ENCODE data around the gene EXOC4. TPM values are rescaled to one million over a fixed set of nuclear protein-coding genes. Genes with fewer than 3 reads are reported as not detected.

EXOC4 gene
- total RNA-seq, 4 donors from 2014 or later = 52.4 to 82.2 (median 67.0) TPM

DNA sequence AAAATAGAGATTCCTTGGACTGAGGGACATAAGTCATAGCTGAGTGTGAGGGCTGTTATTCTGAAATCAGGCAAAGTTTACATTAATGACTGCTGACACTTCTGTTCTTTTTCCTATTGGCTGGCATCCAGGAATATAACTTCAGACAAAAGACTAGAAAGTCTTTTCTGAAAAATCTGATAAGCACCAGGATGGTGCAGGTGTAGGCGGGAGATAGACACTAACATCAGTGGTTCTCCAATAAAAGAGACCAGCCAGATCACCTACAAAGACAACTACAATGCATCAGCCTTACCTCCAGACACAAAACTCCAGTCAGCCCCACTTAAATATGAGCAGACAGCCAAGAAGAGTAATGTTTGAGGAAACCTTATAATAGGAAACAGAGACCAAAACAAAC lies 705.9 kb downstream of the EXOC4 start:
- intact Hi-C loops (cut with DNase I; ENCODE audit: low total_unique reads) = no loop called here
- TF ChIP-seq CTCF (IDR thresholded peaks at IDR 0.05) (no peak), POLR2A (IDR thresholded peaks at IDR 0.05) (no peak)
- no peak overlapping the region for H3K4me3 ChIP-seq (ENCODE audit: low read depth, poor library complexity, severe bottlenecking)
- WGBS, 2 donors = 76 to 85% methylated on average over 1 of the region's 1 CpG
- DNase-seq (ENCODE audit: low spot score in 2 of 2) = no peak

GRCh38 chr7:133959505-133959904 lies 706.6 kb downstream of the EXOC4 start:
- H3K4me3 ChIP-seq (ENCODE audit: low read depth, poor library complexity, severe bottlenecking) = no peak overlapping the region

GRCh38 chr7:133961724-133962123 lies 708.8 kb downstream of the EXOC4 start:
- TF ChIP-seq POLR2A (IDR thresholded peaks at IDR 0.05) (no peak), CTCF (IDR thresholded peaks at IDR 0.05) (no peak)
- intact Hi-C loops (cut with DNase I; ENCODE audit: low total_unique reads) = no loop called here
- WGBS, 2 donors = 92 to 96% methylated on average over 3 of the region's 3 CpGs
- DNase-seq (ENCODE audit: low spot score in 2 of 2) = no peak
- H3K4me3 ChIP-seq (ENCODE audit: low read depth, poor library complexity, severe bottlenecking) = no peak overlapping the region

More at GRCh38 chr7:133959505-133959904, 706.6 kb downstream of the EXOC4 start:
- intact Hi-C loops (cut with DNase I; ENCODE audit: low total_unique reads) = no loop called here
- DNase-seq (ENCODE audit: low spot score in 2 of 2) = no peak
- WGBS, 2 donors = 93 to 98% methylated on average over 2 of the region's 2 CpGs
- no peak for TF ChIP-seq CTCF (IDR thresholded peaks at IDR 0.05)
- TF ChIP-seq POLR2A (IDR thresholded peaks at IDR 0.05) = no peak

GRCh38 chr7:133962646-133963045 lies 709.8 kb downstream of the EXOC4 start:
- TF ChIP-seq CTCF (IDR thresholded peaks at IDR 0.05) (no peak), POLR2A (IDR thresholded peaks at IDR 0.05) (no peak)
- 73 to 81% methylated on average over 4 of the region's 4 CpGs for WGBS, 2 donors
- no peak for DNase-seq (ENCODE audit: low spot score in 2 of 2)
- no peak overlapping the region for H3K4me3 ChIP-seq (ENCODE audit: low read depth, poor library complexity, severe bottlenecking)
- intact Hi-C loops (cut with DNase I; ENCODE audit: low total_unique reads) = no loop called here

DNA sequence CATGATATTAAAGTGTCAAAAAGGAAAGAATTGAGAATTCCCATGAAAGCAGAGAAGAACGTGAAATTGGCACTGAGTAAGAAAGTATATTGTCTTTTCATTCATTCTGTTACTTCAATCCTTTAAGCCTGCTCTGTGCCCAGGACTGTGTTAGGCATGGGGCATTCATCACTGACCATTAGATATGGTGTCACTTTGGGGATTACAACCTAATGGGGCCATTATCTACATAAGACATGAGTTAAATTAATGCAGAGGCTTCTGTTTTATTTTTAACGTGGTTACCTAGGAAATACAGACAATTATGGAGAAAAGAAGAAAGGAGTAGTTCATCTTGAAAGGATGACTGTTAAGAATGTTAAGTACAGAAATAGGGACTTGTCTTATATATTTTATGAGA lies 710.8 kb downstream of the EXOC4 start:
- H3K4me3 ChIP-seq (ENCODE audit: low read depth, poor library complexity, severe bottlenecking) = no peak overlapping the region
- intact Hi-C loops (cut with DNase I; ENCODE audit: low total_unique reads) = no loop called here
- TF ChIP-seq CTCF (IDR thresholded peaks at IDR 0.05) (no peak), POLR2A (IDR thresholded peaks at IDR 0.05) (no peak)
- DNase-seq (ENCODE audit: low spot score in 2 of 2) = no peak
- WGBS, 2 donors = 68 to 85% methylated on average over 2 of the region's 2 CpGs

DNA sequence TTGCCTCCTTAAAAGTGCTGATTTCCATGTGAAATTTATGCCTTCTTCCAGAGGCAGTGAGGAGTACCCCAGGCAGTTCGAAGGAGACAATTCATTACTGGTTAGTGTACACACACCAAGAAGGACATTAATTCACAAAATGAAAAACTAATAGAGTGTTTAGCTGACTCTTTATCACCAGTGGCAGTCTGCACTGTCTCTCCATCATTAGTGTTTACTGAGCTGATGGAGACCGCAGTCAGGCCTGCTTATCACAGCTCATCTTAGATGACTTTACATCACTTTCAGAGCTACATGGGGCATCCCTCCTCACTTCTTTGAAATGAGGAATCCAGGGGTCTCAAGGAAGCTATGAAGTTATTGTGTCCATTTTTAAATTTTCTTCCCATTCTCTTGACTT lies 718.7 kb downstream of the EXOC4 start:
- intact Hi-C loops (cut with DNase I; ENCODE audit: low total_unique reads) = no loop called here
- no peak for TF ChIP-seq CTCF (IDR thresholded peaks at IDR 0.05)
- TF ChIP-seq POLR2A (IDR thresholded peaks at IDR 0.05) = no peak
- DNase-seq (ENCODE audit: low spot score in 2 of 2) = no peak
- WGBS, 2 donors = 87 to 92% methylated on average over 2 of the region's 2 CpGs
- H3K4me3 ChIP-seq (ENCODE audit: low read depth, poor library complexity, severe bottlenecking) = no peak overlapping the region

Data from lower leg skin (tissue), 4 donors.